CD14-positive monocyte (primary cell): ENCODE measurements around the gene CRADD. TPM values are rescaled to one million over a fixed set of nuclear protein-coding genes. Genes with fewer than 3 reads are reported as not detected.

Source experiments
- DNase-seq, 3 donors: peaks; one replicate each; pipeline ENCODE4 v3.0.0-alpha.2; 2011 to 2022
- H2AFZ ChIP-seq: 2 replicates; pipeline ENCODE4 v1.6.0; 2012; ENCODE audit warnings: mild to moderate bottlenecking, low read depth, low read length, inconsistent platforms; ENCODE audit not compliant: insufficient read depth, poor library complexity, severe bottlenecking
- H3K27ac ChIP-seq, 2 donors: 1 replicate in 1 of 2; 2 replicates in 1 of 2; pipeline ENCODE4 v1.5.1; 2012 to 2013; ENCODE audit warnings: low read length in 2 of 2, control low read depth in 1 of 2, inconsistent platforms in 1 of 2, low read depth in 1 of 2, mild to moderate bottlenecking in 1 of 2
- H3K27me3 ChIP-seq, 2 donors: one replicate each; pipeline versions ENCODE4 v1.6.0 to v1.6.1; 2011 to 2013; ENCODE audit warnings: low read length in 2 of 2; ENCODE audit not compliant: control insufficient read depth in 2 of 2, insufficient read depth in 2 of 2
- H3K36me3 ChIP-seq, 2 donors: replicated peaks in 1 of 2; 1 replicate in 1 of 2; 2 replicates in 1 of 2; pipeline versions ENCODE4 v1.5.1 to v1.6.1; 2012 to 2013; ENCODE audit warnings: low read length in 2 of 2, control low read depth in 1 of 2, inconsistent platforms in 1 of 2, mild to moderate bottlenecking in 1 of 2; ENCODE audit not compliant: insufficient read depth in 2 of 2, control insufficient read depth in 1 of 2
- H3K4me1 ChIP-seq, 2 donors: 1 replicate in 1 of 2; 2 replicates in 1 of 2; pipeline versions ENCODE4 v1.5.1 to v1.6.1; 2012 to 2013; ENCODE audit warnings: low read length in 2 of 2, control low read depth in 1 of 2, inconsistent platforms in 1 of 2, mild to moderate bottlenecking in 1 of 2, moderate library complexity in 1 of 2; ENCODE audit not compliant: insufficient read depth in 2 of 2, control insufficient read depth in 1 of 2
- H3K4me2 ChIP-seq: replicated peaks from 2 replicates; pipeline ENCODE3; 2012; ENCODE audit warnings: low read length, moderate library complexity, mild to moderate bottlenecking; ENCODE audit not compliant: poor library complexity, severe bottlenecking; ENCODE audit errors: extremely low read depth
- H3K4me3 ChIP-seq, 3 experiments: fragments of 200-600 bp in 1 of 3; sonication (generic) in 1 of 3; replicated peaks in 1 of 3; 1 replicate in 2 of 3; 2 replicates in 1 of 3; pipeline ENCODE4 v1.5.1; 2011 to 2013; ENCODE audit warnings: low read length in 3 of 3, mild to moderate bottlenecking in 3 of 3, control low read depth in 2 of 3, low read depth in 2 of 3, inconsistent platforms in 1 of 3, moderate library complexity in 1 of 3
- H3K79me2 ChIP-seq: 2 replicates; pipeline ENCODE4 v1.6.0; 2012; ENCODE audit warnings: mild to moderate bottlenecking, control low read depth, inconsistent platforms, low read length, moderate library complexity; ENCODE audit not compliant: insufficient read depth
- H3K9ac ChIP-seq: 2 replicates; pipeline ENCODE4 v1.6.0; 2017; ENCODE audit warnings: low read length, mild to moderate bottlenecking; ENCODE audit not compliant: insufficient read depth, poor library complexity, severe bottlenecking
- H3K9me3 ChIP-seq, 2 donors: replicated peaks in 1 of 2; 1 replicate in 1 of 2; 2 replicates in 1 of 2; pipeline versions ENCODE4 v1.5.1 to v1.6.1; 2012 to 2013; ENCODE audit warnings: low read length in 2 of 2, control low read depth in 1 of 2; ENCODE audit not compliant: control insufficient read depth in 1 of 2, insufficient read depth in 1 of 2
- H4K20me1 ChIP-seq: 2 replicates; pipeline ENCODE4 v1.6.0; 2012; ENCODE audit warnings: mild to moderate bottlenecking, low read length, control low read depth, moderate library complexity; ENCODE audit not compliant: insufficient read depth
- H3K27ac Mint-ChIP-seq, 7 donors: one replicate each; pipeline ENCODE4 v1.8.0; 2020; ENCODE audit warnings: mild to moderate bottlenecking in 7 of 7, mixed read lengths in 7 of 7, moderate library complexity in 6 of 7, inconsistent platforms in 2 of 7
- H3K27me3 Mint-ChIP-seq, 3 donors: one replicate each; pipeline ENCODE4 v1.8.0; 2021 to 2022; ENCODE audit warnings: low read depth in 3 of 3, mild to moderate bottlenecking in 3 of 3, mixed read lengths in 3 of 3, moderate library complexity in 3 of 3, inconsistent platforms in 1 of 3
- H3K36me3 Mint-ChIP-seq, 2 donors: one replicate each; pipeline ENCODE4 v1.8.0; 2020; ENCODE audit warnings: mixed read lengths in 2 of 2, inconsistent platforms in 1 of 2, mild to moderate bottlenecking in 1 of 2
- H3K4me1 Mint-ChIP-seq: one replicate; pipeline ENCODE4 v1.8.0; 2020; ENCODE audit warnings: mild to moderate bottlenecking, mixed read lengths
- H3K4me3 Mint-ChIP-seq, 2 donors: one replicate each; pipeline ENCODE4 v1.8.0; 2020; ENCODE audit warnings: mild to moderate bottlenecking in 2 of 2, mixed read lengths in 2 of 2, moderate library complexity in 1 of 2
- H3K9me3 Mint-ChIP-seq, 7 donors: one replicate each; pipeline ENCODE4 v1.8.0; 2020 to 2022; ENCODE audit warnings: mixed read lengths in 7 of 7, mild to moderate bottlenecking in 6 of 7, moderate library complexity in 6 of 7, inconsistent platforms in 2 of 7
- WGBS: methylation state at CpG from one replicate; pipeline ENCODE4 v1.1.5; 2013; ENCODE audit warnings: missing lambda C conversion rate; ENCODE audit not compliant: insufficient coverage; 5-methylcytosine and 5-hydroxymethylcytosine counted together
- intact Hi-C, 2 donors: fragments of 100-400 bp; cut with micrococcal nuclease; formaldehyde crosslinking; loops; one replicate each; pipeline versions ENCODE4 v1.15.0 to v1.15.1; 2023
- polyA plus RNA-seq, 3 donors: library from polyadenylated mRNA; depleted of rRNA in 1 of 3; unstranded in 2 of 3; stranded (reverse) in 1 of 3; fragments of 300-500 nt in 2 of 3; fragments of >200 nt in 1 of 3; fragmentation: Illumina TruSeq in 2 of 3; gene quantifications; 1 replicate in 2 of 3; 2 replicates in 1 of 3; pipeline ENCODE4 v1.2.3, GENCODE V29; 2012 to 2021
- TF ChIP-seq, protein P1 (sequence below): fragments of 200-600 bp; IDR thresholded peaks from one replicate; pipeline ENCODE4 v1.8.0; 2022; ENCODE audit warnings: antibody characterized with exemption, mild to moderate bottlenecking

The CRADD gene
- polyA plus RNA-seq, 3 donors: 5.6 to 12.2 (median 11.2) TPM

DNA sequence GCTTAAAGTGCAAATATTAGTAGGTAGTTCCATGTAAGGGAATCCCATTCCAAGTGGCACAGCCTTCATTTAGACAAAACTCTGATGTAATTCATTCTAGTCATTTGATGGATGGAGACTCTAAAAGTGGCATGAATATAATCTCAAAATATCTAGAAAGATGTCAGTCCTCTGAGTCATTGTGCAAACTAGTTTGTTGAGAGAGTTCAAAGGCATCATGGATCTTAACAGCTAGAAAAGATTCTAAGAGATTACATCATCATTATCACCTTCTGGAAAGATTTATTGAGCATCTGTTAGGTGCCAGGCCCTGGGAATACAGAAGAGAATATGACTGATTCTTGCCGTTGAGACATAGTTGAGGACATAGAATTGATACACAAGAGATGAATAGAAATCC, 30.7 kb downstream of the CRADD start:
- H2AFZ ChIP-seq: no peak overlapping the region
- Mint-ChIP-seq H3K9me3 (peaks cover 7 to 18% (median 13%) of the 10 kb centered on the region in 7 donors), H3K4me1 (no peaks in the 10 kb centered on the region), H3K4me3 (no peak overlapping the region), H3K27me3 (peaks cover 0 to 5% (median 1%) of the 10 kb centered on the region in 3 donors), H3K27ac (no peak overlapping the region), H3K36me3 (peaks cover 0 to 2% of the 10 kb centered on the region in 2 donors)
- no peak overlapping the region for H3K9ac ChIP-seq
- peaks cover 6 to 12% of the 10 kb centered on the region in 2 donors for H3K9me3 ChIP-seq
- no peak overlapping the region for H3K4me2 ChIP-seq
- WGBS: 100% methylated on average over 1 of the region's 1 CpG
- no peaks in the 10 kb centered on the region for H3K27me3 ChIP-seq
- no peaks in the 10 kb centered on the region for H3K36me3 ChIP-seq
- no peaks in the 10 kb centered on the region for H4K20me1 ChIP-seq
- H3K79me2 ChIP-seq: no peaks in the 10 kb centered on the region
- intact Hi-C loops: no loop called here
- TF ChIP-seq, protein P1, sequence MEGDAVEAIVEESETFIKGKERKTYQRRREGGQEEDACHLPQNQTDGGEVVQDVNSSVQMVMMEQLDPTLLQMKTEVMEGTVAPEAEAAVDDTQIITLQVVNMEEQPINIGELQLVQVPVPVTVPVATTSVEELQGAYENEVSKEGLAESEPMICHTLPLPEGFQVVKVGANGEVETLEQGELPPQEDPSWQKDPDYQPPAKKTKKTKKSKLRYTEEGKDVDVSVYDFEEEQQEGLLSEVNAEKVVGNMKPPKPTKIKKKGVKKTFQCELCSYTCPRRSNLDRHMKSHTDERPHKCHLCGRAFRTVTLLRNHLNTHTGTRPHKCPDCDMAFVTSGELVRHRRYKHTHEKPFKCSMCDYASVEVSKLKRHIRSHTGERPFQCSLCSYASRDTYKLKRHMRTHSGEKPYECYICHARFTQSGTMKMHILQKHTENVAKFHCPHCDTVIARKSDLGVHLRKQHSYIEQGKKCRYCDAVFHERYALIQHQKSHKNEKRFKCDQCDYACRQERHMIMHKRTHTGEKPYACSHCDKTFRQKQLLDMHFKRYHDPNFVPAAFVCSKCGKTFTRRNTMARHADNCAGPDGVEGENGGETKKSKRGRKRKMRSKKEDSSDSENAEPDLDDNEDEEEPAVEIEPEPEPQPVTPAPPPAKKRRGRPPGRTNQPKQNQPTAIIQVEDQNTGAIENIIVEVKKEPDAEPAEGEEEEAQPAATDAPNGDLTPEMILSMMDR: no peak
- H3K4me3 ChIP-seq: no peak overlapping the region
- H3K4me1 ChIP-seq: no peaks in the 10 kb centered on the region
- no peak overlapping the region for H3K27ac ChIP-seq
- no peak for DNase-seq

DNA sequence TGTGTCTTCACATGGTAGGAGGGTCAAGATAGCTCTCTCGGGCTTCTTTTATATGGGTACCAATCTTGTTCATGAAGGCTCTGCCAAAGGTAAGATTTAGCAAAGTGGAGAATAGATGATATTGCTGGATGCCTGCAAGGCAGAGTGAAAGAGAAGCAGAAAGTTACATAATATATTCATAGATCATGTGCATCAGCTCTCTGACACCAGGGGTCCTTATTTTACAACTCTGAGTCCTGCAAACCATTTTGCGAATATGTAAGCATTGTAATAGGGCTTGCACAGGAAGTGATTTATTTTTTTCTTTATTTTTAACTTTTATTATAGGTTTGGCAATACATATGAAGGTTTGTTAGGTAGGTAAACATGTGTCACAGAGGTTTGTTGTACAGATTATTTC, 31.8 kb downstream of the CRADD start:
- no peaks in the 10 kb centered on the region for H4K20me1 ChIP-seq
- H3K79me2 ChIP-seq: no peaks in the 10 kb centered on the region
- H3K27me3 Mint-ChIP-seq: peaks cover 0 to 5% (median 1%) of the 10 kb centered on the region in 3 donors
- H2AFZ ChIP-seq: no peak overlapping the region
- intact Hi-C loops: no loop called here
- H3K4me1 ChIP-seq: no peaks in the 10 kb centered on the region
- peaks cover 7 to 18% (median 13%) of the 10 kb centered on the region in 7 donors for H3K9me3 Mint-ChIP-seq
- H3K27ac Mint-ChIP-seq: no peak overlapping the region
- H3K9me3 ChIP-seq: peaks cover 6 to 12% of the 10 kb centered on the region in 2 donors
- H3K4me2 ChIP-seq: no peak overlapping the region
- DNase-seq: no peak
- no CpG with 5 or more reads among the region's 2 CpGs for WGBS
- no peak overlapping the region for H3K27ac ChIP-seq
- TF ChIP-seq, protein P1: no peak
- H3K4me3 ChIP-seq: no peak overlapping the region
- H3K36me3 Mint-ChIP-seq: peaks cover 0 to 2% of the 10 kb centered on the region in 2 donors
- no peak overlapping the region for H3K9ac ChIP-seq
- no peak overlapping the region for H3K4me3 Mint-ChIP-seq
- H3K27me3 ChIP-seq: no peaks in the 10 kb centered on the region
- H3K4me1 Mint-ChIP-seq: no peaks in the 10 kb centered on the region
- H3K36me3 ChIP-seq: no peaks in the 10 kb centered on the region
